ENCODE data around the gene PAOX. TPM values are rescaled to one million over a fixed set of nuclear protein-coding genes. Genes with fewer than 3 reads are reported as not detected.
"Not testable (repeated sequence)": the region's sequence is repeated elsewhere in the genome, so short reads cannot be mapped to it uniquely, and the experiment has no call there.

Gene PAOX
- total and polyA plus RNA-seq, 9 of the 15 experiments (the other 6 are each of a cell fraction or from before 2014, with no cell fraction given), result 0.80 to 6.4 (median 2.6) TPM

- in situ Hi-C loops (cut with MboI); BruUV-seq (replicated peaks); H4K20me1 ChIP-seq (replicated peaks; ENCODE audit: control insufficient read depth, insufficient read depth, low read length); H3K4me1 ChIP-seq (replicated peaks in 1 of 2; ENCODE audit: control insufficient read depth in 2 of 2, insufficient read depth in 2 of 2, low read length in 2 of 2); H3K4me3 ChIP-seq; H3K36me3 ChIP-seq (ENCODE audit: control insufficient read depth, insufficient read depth, low read length); H3K27ac ChIP-seq (ENCODE audit: extremely low read depth, low read depth, low read length); H3K9me1 ChIP-seq (ENCODE audit: control insufficient read depth, insufficient read depth, low read length); H3K4me2 ChIP-seq (ENCODE audit: insufficient read depth, low read length); FAIRE-seq; intact Hi-C loops (cut with micrococcal nuclease); H3K9ac ChIP-seq (ENCODE audit: insufficient read depth in 1 of 2, low read depth in 2 of 2, low read length in 2 of 2); CTCF ChIA-PET (ENCODE audit: low intra/inter-chr PET ratio); H3K79me2 ChIP-seq (ENCODE audit: control insufficient read depth, insufficient read depth, low read length); POLR2A ChIA-PET; DNase-seq (ENCODE audit: extremely low read depth in 1 of 4, low spot score in 3 of 4); H2AFZ ChIP-seq (ENCODE audit: low read depth, low read length); H3K9me3 ChIP-seq (replicated peaks; ENCODE audit: control insufficient read depth, insufficient read depth, low read depth, low read length); H3K27me3 ChIP-seq (ENCODE audit: control insufficient read depth in 2 of 2, insufficient read depth in 2 of 2, low read length in 2 of 2): not testable (repeated sequence)
- peak; percentile 54 for ATAC-seq
- whole genome bisulfite sequencing (ENCODE audit: insufficient coverage, low coverage, missing lambda C conversion rate), result 8% methylated on average over 4 of the region's 9 CpGs
- TF ChIP-seq POLR2G (IDR thresholded peaks at IDR 0.05; ENCODE audit: low read depth, low read length), result peak; percentile 38; the same call in 1 of the 2 replicates
Measured at GRCh38 chr10:133431888-133432613, 53.0 kb downstream of the PAOX start.

GRCh38 chr10:133432789-133433188 is 53.7 kb downstream of the PAOX start:
- H4K20me1 ChIP-seq (replicated peaks; ENCODE audit: control insufficient read depth, insufficient read depth, low read length); H3K4me3 ChIP-seq; in situ Hi-C loops (cut with MboI); H3K9me1 ChIP-seq (ENCODE audit: control insufficient read depth, insufficient read depth, low read length); H3K4me1 ChIP-seq (replicated peaks in 1 of 2; ENCODE audit: control insufficient read depth in 2 of 2, insufficient read depth in 2 of 2, low read length in 2 of 2); CTCF ChIA-PET (ENCODE audit: low intra/inter-chr PET ratio); DNase-seq (ENCODE audit: extremely low read depth in 1 of 4, low spot score in 3 of 4); H3K9ac ChIP-seq (ENCODE audit: insufficient read depth in 1 of 2, low read depth in 2 of 2, low read length in 2 of 2); H3K79me2 ChIP-seq (ENCODE audit: control insufficient read depth, insufficient read depth, low read length); H3K9me3 ChIP-seq (replicated peaks; ENCODE audit: control insufficient read depth, insufficient read depth, low read depth, low read length); BruUV-seq (replicated peaks); ATAC-seq; POLR2A ChIA-PET; H3K27me3 ChIP-seq (ENCODE audit: control insufficient read depth in 2 of 2, insufficient read depth in 2 of 2, low read length in 2 of 2); H3K4me2 ChIP-seq (ENCODE audit: insufficient read depth, low read length); H2AFZ ChIP-seq (ENCODE audit: low read depth, low read length); FAIRE-seq; H3K36me3 ChIP-seq (ENCODE audit: control insufficient read depth, insufficient read depth, low read length); H3K27ac ChIP-seq (ENCODE audit: extremely low read depth, low read depth, low read length); intact Hi-C loops (cut with micrococcal nuclease): not testable (repeated sequence)
- WGBS (ENCODE audit: insufficient coverage, low coverage, missing lambda C conversion rate), result no CpG with 5 or more reads among the region's 25 CpGs

Data from K562 (cell line).